Stomach (tissue), 4 donors: ENCODE results near the gene TAF15.

ENCODE experiments used
- POLR2A ChIP-seq, 4 donors: fragments of 450-650 bp; IDR thresholded peaks; one replicate each; pipeline ENCODE4 v1.6.1; 2016; ENCODE audit warnings: antibody characterized with exemption in 4 of 4, control low read depth in 2 of 4, mild to moderate bottlenecking in 1 of 4, moderate library complexity in 1 of 4
- TF ChIP-seq, protein P1 (sequence below), 7 experiments: fragments of 450-650 bp in 4 of 7; fragments of 200-600 bp in 3 of 7; sonication (generic) in 3 of 7; IDR thresholded peaks; one replicate each; pipeline ENCODE4 v1.5.1; 2016 to 2019; ENCODE audit warnings: antibody characterized with exemption in 7 of 7, control low read depth in 2 of 7, mild to moderate bottlenecking in 1 of 7

DNA sequence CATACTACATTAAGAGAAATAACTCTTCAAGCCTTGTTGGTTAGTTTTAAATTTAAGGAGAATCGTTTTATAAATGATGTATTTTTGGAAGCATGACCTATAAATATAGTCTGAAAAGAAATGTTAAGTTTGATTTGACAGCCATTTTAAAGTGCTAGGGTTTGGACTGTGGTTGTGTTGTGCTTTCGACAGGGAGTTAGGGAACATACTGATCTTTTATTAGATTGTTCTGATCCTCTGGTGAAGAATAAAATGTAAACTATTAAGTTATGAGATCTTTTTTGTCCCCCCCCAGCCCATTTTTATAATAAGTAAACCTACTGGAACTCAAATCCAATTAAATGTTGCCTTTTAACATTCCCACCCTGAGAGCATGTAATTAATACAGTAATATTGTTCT lies 12.0 kb downstream of the TAF15 start:
- TF ChIP-seq, protein P1, sequence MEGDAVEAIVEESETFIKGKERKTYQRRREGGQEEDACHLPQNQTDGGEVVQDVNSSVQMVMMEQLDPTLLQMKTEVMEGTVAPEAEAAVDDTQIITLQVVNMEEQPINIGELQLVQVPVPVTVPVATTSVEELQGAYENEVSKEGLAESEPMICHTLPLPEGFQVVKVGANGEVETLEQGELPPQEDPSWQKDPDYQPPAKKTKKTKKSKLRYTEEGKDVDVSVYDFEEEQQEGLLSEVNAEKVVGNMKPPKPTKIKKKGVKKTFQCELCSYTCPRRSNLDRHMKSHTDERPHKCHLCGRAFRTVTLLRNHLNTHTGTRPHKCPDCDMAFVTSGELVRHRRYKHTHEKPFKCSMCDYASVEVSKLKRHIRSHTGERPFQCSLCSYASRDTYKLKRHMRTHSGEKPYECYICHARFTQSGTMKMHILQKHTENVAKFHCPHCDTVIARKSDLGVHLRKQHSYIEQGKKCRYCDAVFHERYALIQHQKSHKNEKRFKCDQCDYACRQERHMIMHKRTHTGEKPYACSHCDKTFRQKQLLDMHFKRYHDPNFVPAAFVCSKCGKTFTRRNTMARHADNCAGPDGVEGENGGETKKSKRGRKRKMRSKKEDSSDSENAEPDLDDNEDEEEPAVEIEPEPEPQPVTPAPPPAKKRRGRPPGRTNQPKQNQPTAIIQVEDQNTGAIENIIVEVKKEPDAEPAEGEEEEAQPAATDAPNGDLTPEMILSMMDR (IDR thresholded peaks at IDR 0.05) = no peak
- TF ChIP-seq POLR2A (IDR thresholded peaks at IDR 0.05) = no peak
